ENCODE results near the gene RINL.
"Not testable (repeated sequence)": the region's sequence is repeated elsewhere in the genome, so short reads cannot be mapped to it uniquely, and the experiment has no call there.

RINL gene

GRCh38 chr19:38873400-38873799, 4.7 kb downstream of the RINL start:
- not testable (repeated sequence) for DNase-seq

- no peak for DNase-seq
Measured at GRCh38 chr19:38870612-38871011, 7.5 kb downstream of the RINL start.

GRCh38 chr19:38869836-38870607, 8.1 kb downstream of the RINL start:
- DNase-seq: peak; percentile 93

- DNase-seq: no peak
Measured at GRCh38 chr19:38869160-38869835, 8.8 kb downstream of the RINL start.

GRCh38 chr19:38868551-38868950, 9.5 kb downstream of the RINL start:
- no peak for DNase-seq

- no peak for DNase-seq
Measured at GRCh38 chr19:38867171-38867780, 10.8 kb downstream of the RINL start.

GRCh38 chr19:38862321-38863059, 15.6 kb downstream of the RINL start:
- no peak for DNase-seq

- DNase-seq: no peak
Measured at GRCh38 chr19:38861368-38861767, 16.7 kb downstream of the RINL start.

GRCh38 chr19:38859631-38860204, 18.4 kb downstream of the RINL start:
- DNase-seq: not testable (repeated sequence)

- DNase-seq: no peak
Measured at GRCh38 chr19:38856813-38857212, 21.3 kb downstream of the RINL start.

- not testable (repeated sequence) for DNase-seq
Measured at GRCh38 chr19:38855751-38856150, 22.3 kb downstream of the RINL start.

- DNase-seq: not testable (repeated sequence)
Measured at GRCh38 chr19:38854961-38855360, 23.1 kb downstream of the RINL start.

- no peak for DNase-seq
Measured at GRCh38 chr19:38853214-38853613, 24.9 kb downstream of the RINL start.

GRCh38 chr19:38852231-38853044, 25.6 kb downstream of the RINL start:
- peak; percentile 81 for DNase-seq

GRCh38 chr19:38851622-38852230, 26.3 kb downstream of the RINL start:
- DNase-seq: peak; percentile 87

GRCh38 chr19:38850976-38851621, 27.0 kb downstream of the RINL start:
- no peak for DNase-seq

- DNase-seq: no peak
Measured at GRCh38 chr19:38850436-38850975, 27.6 kb downstream of the RINL start.

- peak; percentile 100 for DNase-seq
Measured at GRCh38 chr19:38849860-38850435, 28.1 kb downstream of the RINL start, which contains the start of gene HNRNPL. Gene HNRNPL, minus strand, starts transcription at chr19:38849986. Its CDS starts 20 bp downstream, at chr19:38849966.

- DNase-seq: peak; percentile 97
Measured at GRCh38 chr19:38849147-38849859, 28.8 kb downstream of the RINL start.
